Loucy (cell line): ENCODE results near the gene ZFP1.

ENCODE experiments used
- H2AFZ ChIP-seq: fragments of 200-600 bp; sonication (generic); 2 replicates; pipeline ENCODE4 v1.6.0; 2016; ENCODE audit warnings: antibody characterized with exemption, mild to moderate bottlenecking, low read length, moderate library complexity
- H3F3A ChIP-seq: fragments of 200-600 bp; 2 replicates; pipeline ENCODE4 v1.6.0; 2016; ENCODE audit warnings: antibody characterized with exemption, low read depth, mild to moderate bottlenecking
- H3K27me3 ChIP-seq: fragments of 200-600 bp; sonication (generic); 2 replicates; pipeline ENCODE4 v1.6.1; 2014; ENCODE audit warnings: low read length, mild to moderate bottlenecking; ENCODE audit not compliant: insufficient read depth, poor library complexity, severe bottlenecking
- H3K36me3 ChIP-seq: fragments of 200-600 bp; sonication (generic); 2 replicates; pipeline ENCODE4 v1.6.1; 2016; ENCODE audit warnings: low read length; ENCODE audit not compliant: insufficient read depth
- H3K4me1 ChIP-seq: fragments of 200-600 bp; sonication (generic); 2 replicates; pipeline ENCODE4 v1.5.1; 2014; ENCODE audit warnings: low read length, mild to moderate bottlenecking; ENCODE audit not compliant: insufficient read depth, poor library complexity, severe bottlenecking
- H3K4me2 ChIP-seq: fragments of 200-600 bp; sonication (generic); 2 replicates; pipeline ENCODE4 v1.6.0; 2014; ENCODE audit warnings: antibody characterized with exemption, low read length, low read depth, mild to moderate bottlenecking; ENCODE audit not compliant: poor library complexity, severe bottlenecking
- H3K4me3 ChIP-seq: fragments of 200-600 bp; sonication (generic); 2 replicates; pipeline ENCODE4 v1.5.1; 2014; ENCODE audit warnings: low read length, mild to moderate bottlenecking, mixed read lengths; ENCODE audit not compliant: poor library complexity, severe bottlenecking
- H3K79me2 ChIP-seq: fragments of 200-600 bp; sonication (generic); 2 replicates; pipeline ENCODE4 v1.6.1; 2014; ENCODE audit warnings: low read length; ENCODE audit not compliant: insufficient read depth
- H3K9ac ChIP-seq: fragments of 200-600 bp; sonication (generic); 2 replicates; pipeline ENCODE4 v1.6.0; 2014; ENCODE audit warnings: mild to moderate bottlenecking, low read depth, low read length, moderate library complexity; ENCODE audit not compliant: poor library complexity, severe bottlenecking
- H3K9me2 ChIP-seq: fragments of 200-600 bp; sonication (generic); replicated peaks from 2 replicates; pipeline ENCODE4 v1.6.1; 2016; ENCODE audit warnings: low read depth, low read length, mixed read lengths
- H3K9me3 ChIP-seq: fragments of 200-600 bp; sonication (generic); 2 replicates; pipeline ENCODE4 v1.6.1; 2014; ENCODE audit warnings: mild to moderate bottlenecking, antibody characterized with exemption, low read length, low read depth; ENCODE audit not compliant: insufficient read depth
- H4K20me1 ChIP-seq: fragments of 200-600 bp; sonication (generic); 2 replicates; pipeline ENCODE4 v1.6.0; 2014; ENCODE audit warnings: antibody characterized with exemption, low read length, mild to moderate bottlenecking; ENCODE audit not compliant: insufficient read depth, poor library complexity, severe bottlenecking
- CTCF ChIP-seq: fragments of 200-600 bp; sonication (generic); conservative IDR thresholded peaks from 2 replicates; pipeline ENCODE4 v1.5.1; 2014; ENCODE audit warnings: mild to moderate bottlenecking, antibody characterized with exemption, low read length
- EZH2phosphoT487 ChIP-seq: fragments of 200-600 bp; IDR thresholded peaks from 2 replicates; pipeline ENCODE4 v1.6.1; 2018; ENCODE audit warnings: antibody characterized with exemption, mild to moderate bottlenecking, moderate library complexity, borderline replicate concordance

ZFP1 gene

GRCh38 chr16:75216127-75216526 lies 67.8 kb downstream of the ZFP1 start:
- Histone ChIP-seq H3K4me1 (no peaks in the 10 kb centered on the region), H3K4me3 (no peak overlapping the region), H3K9ac (no peak overlapping the region), H4K20me1 (no peaks in the 10 kb centered on the region), H3K27me3 (no peaks in the 10 kb centered on the region), H3K79me2 (no peaks in the 10 kb centered on the region), H3K9me2 (no peaks in the 10 kb centered on the region), H3F3A (no peaks in the 10 kb centered on the region), H3K9me3 (no peaks in the 10 kb centered on the region), H2AFZ (no peak overlapping the region), H3K4me2 (no peak overlapping the region), H3K36me3 (no peaks in the 10 kb centered on the region)
- TF ChIP-seq EZH2phosphoT487 (no peak), CTCF (no peak)

- Histone ChIP-seq H3K9me2 (no peaks in the 10 kb centered on the region), H3K4me3 (no peak overlapping the region), H3K4me1 (no peaks in the 10 kb centered on the region), H3K79me2 (no peaks in the 10 kb centered on the region), H3K9ac (no peak overlapping the region), H3K27me3 (no peaks in the 10 kb centered on the region), H4K20me1 (no peaks in the 10 kb centered on the region), H3K4me2 (no peak overlapping the region), H3K36me3 (no peaks in the 10 kb centered on the region), H3K9me3 (no peaks in the 10 kb centered on the region), H3F3A (no peaks in the 10 kb centered on the region), H2AFZ (no peak overlapping the region)
- no peak for TF ChIP-seq EZH2phosphoT487
- TF ChIP-seq CTCF: no peak
Observed at GRCh38 chr16:75216576-75216975, 68.3 kb downstream of the ZFP1 start.

- Histone ChIP-seq H3K79me2 (no peaks in the 10 kb centered on the region), H3K9me2 (no peaks in the 10 kb centered on the region), H3F3A (no peaks in the 10 kb centered on the region), H3K27me3 (no peaks in the 10 kb centered on the region), H2AFZ (no peak overlapping the region), H3K9ac (no peak overlapping the region), H3K9me3 (no peaks in the 10 kb centered on the region), H3K4me1 (no peaks in the 10 kb centered on the region), H3K36me3 (no peaks in the 10 kb centered on the region), H4K20me1 (no peaks in the 10 kb centered on the region), H3K4me3 (no peak overlapping the region), H3K4me2 (no peak overlapping the region)
- TF ChIP-seq EZH2phosphoT487: no peak
- TF ChIP-seq CTCF: no peak
Observed at GRCh38 chr16:75217389-75217851, 69.1 kb downstream of the ZFP1 start.
